Endodermal cell (in vitro differentiated cells): ENCODE measurements around the gene FER1L5. TPM values are rescaled to one million over a fixed set of nuclear protein-coding genes. Genes with fewer than 3 reads are reported as not detected.

Source experiments
- DNase-seq: peaks from one replicate; pipeline ENCODE4 v3.0.0-alpha.2; 2017
- H3K27ac ChIP-seq: 2 replicates; pipeline ENCODE4 v1.5.1; 2013; ENCODE audit warnings: mild to moderate bottlenecking, low read depth, low read length, moderate library complexity
- H3K27me3 ChIP-seq: 2 replicates; pipeline ENCODE4 v1.6.1; 2013; ENCODE audit warnings: mild to moderate bottlenecking, low read length, moderate library complexity; ENCODE audit not compliant: insufficient read depth, control insufficient read depth, poor library complexity, severe bottlenecking
- H3K36me3 ChIP-seq: 2 replicates; pipeline ENCODE4 v1.7.0; 2013; ENCODE audit warnings: mild to moderate bottlenecking, low read length, moderate library complexity; ENCODE audit not compliant: control insufficient read depth, insufficient read depth
- H3K4me1 ChIP-seq: one replicate; pipeline ENCODE4 v1.7.0; 2013; ENCODE audit warnings: low read length; ENCODE audit not compliant: control insufficient read depth, insufficient read depth
- H3K4me3 ChIP-seq: 2 replicates; pipeline ENCODE4 v1.5.1; 2013; ENCODE audit warnings: mild to moderate bottlenecking, low read length, moderate library complexity
- H3K9ac ChIP-seq: 2 replicates; pipeline ENCODE4 v1.6.1; 2013; ENCODE audit warnings: mild to moderate bottlenecking, low read length, moderate library complexity; ENCODE audit not compliant: poor library complexity, severe bottlenecking; ENCODE audit errors: extremely low read depth
- H3K9me3 ChIP-seq: 2 replicates; pipeline ENCODE4 v1.6.1; 2013; ENCODE audit warnings: mild to moderate bottlenecking, low read length, moderate library complexity; ENCODE audit not compliant: control insufficient read depth
- H3K27ac Mint-ChIP-seq: 2 replicates; pipeline ENCODE4 v1.8.0; 2020; ENCODE audit warnings: mixed read lengths
- H3K27me3 Mint-ChIP-seq: 2 replicates; pipeline ENCODE4 v1.8.0; 2021; ENCODE audit warnings: mild to moderate bottlenecking, mixed read lengths; ENCODE audit not compliant: insufficient read depth
- H3K36me3 Mint-ChIP-seq: 2 replicates; pipeline ENCODE4 v1.8.0; 2020; ENCODE audit warnings: low read depth, mixed read lengths
- H3K4me1 Mint-ChIP-seq: 2 replicates; pipeline ENCODE4 v1.8.0; 2020; ENCODE audit warnings: mixed read lengths
- H3K4me3 Mint-ChIP-seq: 2 replicates; pipeline ENCODE4 v1.8.0; 2020; ENCODE audit warnings: mild to moderate bottlenecking, moderate library complexity, mixed read lengths
- H3K9me3 Mint-ChIP-seq: 2 replicates; pipeline ENCODE4 v1.8.0; 2020; ENCODE audit warnings: mild to moderate bottlenecking, mixed read lengths
- WGBS, 2 experiments: methylation state at CpG; one replicate each; pipeline versions ENCODE4 v1.1.5 to v1.1.7; 2013; ENCODE audit warnings: missing lambda C conversion rate in 2 of 2, mixed read lengths in 1 of 2; ENCODE audit not compliant: insufficient coverage in 1 of 2, insufficient read length in 1 of 2; 5-methylcytosine and 5-hydroxymethylcytosine counted together
- total RNA-seq, 2 donors: library from RNA; stranded (reverse); fragmentation: NEBNext Ultra II Directional in 1 of 2; extraction: Animal tissue kit (Norgen Biotek cat#: 25700) in 1 of 2; gene quantifications; 2 replicates in 1 of 2; 3 replicates in 1 of 2; pipeline ENCODE4 v1.2.1, GENCODE V29; 2021
- TF ChIP-seq, protein P1 (sequence below): fragments of 200-600 bp; sonication (generic); conservative IDR thresholded peaks from 2 replicates; pipeline ENCODE4 v1.5.0; 2021; ENCODE audit warnings: antibody characterized with exemption, mild to moderate bottlenecking

Gene FER1L5
- total RNA-seq, 2 donors from 2014 or later, result 0.35 to 1.7 TPM

DNA sequence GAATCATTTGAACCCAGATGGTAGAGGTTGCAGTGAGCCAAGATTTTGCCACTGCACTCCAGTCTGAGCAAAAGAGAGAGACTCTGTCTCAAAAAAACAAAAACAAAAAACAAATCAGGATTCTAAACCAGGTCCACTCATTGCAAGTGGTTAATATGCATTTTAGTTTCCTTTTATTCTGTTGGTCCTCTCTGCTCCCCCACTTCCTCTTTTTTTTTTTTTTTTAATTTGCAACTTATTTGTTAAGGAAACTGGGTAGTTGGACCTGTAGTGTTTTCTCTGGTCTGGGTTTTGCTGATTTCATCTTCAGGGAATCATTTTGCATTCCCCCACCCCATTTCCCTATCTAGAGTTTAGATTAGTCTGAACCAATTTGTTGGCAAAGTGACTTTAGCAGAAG lies 14.0 kb downstream of the FER1L5 start:
- TF ChIP-seq, protein P1, sequence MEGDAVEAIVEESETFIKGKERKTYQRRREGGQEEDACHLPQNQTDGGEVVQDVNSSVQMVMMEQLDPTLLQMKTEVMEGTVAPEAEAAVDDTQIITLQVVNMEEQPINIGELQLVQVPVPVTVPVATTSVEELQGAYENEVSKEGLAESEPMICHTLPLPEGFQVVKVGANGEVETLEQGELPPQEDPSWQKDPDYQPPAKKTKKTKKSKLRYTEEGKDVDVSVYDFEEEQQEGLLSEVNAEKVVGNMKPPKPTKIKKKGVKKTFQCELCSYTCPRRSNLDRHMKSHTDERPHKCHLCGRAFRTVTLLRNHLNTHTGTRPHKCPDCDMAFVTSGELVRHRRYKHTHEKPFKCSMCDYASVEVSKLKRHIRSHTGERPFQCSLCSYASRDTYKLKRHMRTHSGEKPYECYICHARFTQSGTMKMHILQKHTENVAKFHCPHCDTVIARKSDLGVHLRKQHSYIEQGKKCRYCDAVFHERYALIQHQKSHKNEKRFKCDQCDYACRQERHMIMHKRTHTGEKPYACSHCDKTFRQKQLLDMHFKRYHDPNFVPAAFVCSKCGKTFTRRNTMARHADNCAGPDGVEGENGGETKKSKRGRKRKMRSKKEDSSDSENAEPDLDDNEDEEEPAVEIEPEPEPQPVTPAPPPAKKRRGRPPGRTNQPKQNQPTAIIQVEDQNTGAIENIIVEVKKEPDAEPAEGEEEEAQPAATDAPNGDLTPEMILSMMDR, result no peak
- no peaks in the 10 kb centered on the region for H3K9me3 Mint-ChIP-seq
- H3K4me3 Mint-ChIP-seq, result no peak overlapping the region
- Histone ChIP-seq H3K4me1 (no peaks in the 10 kb centered on the region), H3K36me3 (no peaks in the 10 kb centered on the region), H3K9me3 (no peaks in the 10 kb centered on the region), H3K9ac (no peak overlapping the region), H3K27me3 (no peaks in the 10 kb centered on the region), H3K27ac (no peak overlapping the region), H3K4me3 (no peak overlapping the region)
- no peak overlapping the region for H3K27ac Mint-ChIP-seq
- DNase-seq, result no peak
- peaks cover 2% of the 10 kb centered on the region for H3K27me3 Mint-ChIP-seq
- H3K36me3 Mint-ChIP-seq, result no peaks in the 10 kb centered on the region
- H3K4me1 Mint-ChIP-seq, result no peaks in the 10 kb centered on the region

DNA sequence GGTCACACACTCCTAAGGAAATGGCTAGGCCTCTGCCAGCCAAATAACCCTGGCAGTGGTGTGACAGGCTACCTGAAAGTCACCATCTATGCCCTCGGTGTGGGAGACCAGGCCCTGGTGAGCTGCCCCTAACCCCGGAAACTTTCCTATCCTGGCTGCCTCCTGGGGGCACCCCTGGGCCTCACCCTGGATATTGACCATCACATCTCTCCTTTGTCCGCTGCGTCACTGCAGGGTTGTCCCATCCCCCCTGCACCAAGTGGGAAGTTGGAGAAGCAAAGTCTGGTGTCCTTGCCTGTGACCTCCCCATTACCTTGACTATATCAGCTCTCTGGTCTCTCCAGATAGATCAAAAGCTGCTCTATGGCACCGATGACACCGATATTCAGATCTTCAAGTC lies 18.8 kb downstream of the FER1L5 start:
- H3K9me3 ChIP-seq, result peaks cover 10% of the 10 kb centered on the region
- H3K27me3 ChIP-seq, result no peaks in the 10 kb centered on the region
- no peak for DNase-seq
- Mint-ChIP-seq H3K27me3 (peaks cover 16% of the 10 kb centered on the region), H3K4me1 (no peaks in the 10 kb centered on the region), H3K9me3 (peaks cover 16% of the 10 kb centered on the region), H3K4me3 (no peak overlapping the region), H3K36me3 (no peaks in the 10 kb centered on the region), H3K27ac (no peak overlapping the region)
- no peak overlapping the region for H3K4me3 ChIP-seq
- H3K36me3 ChIP-seq, result no peaks in the 10 kb centered on the region
- H3K9ac ChIP-seq, result no peak overlapping the region
- H3K27ac ChIP-seq, result no peak overlapping the region
- TF ChIP-seq, protein P1, result no peak
- WGBS, 2 experiments, result 89 to 94% methylated on average over 4 to 6 of the region's 6 CpGs
- no peaks in the 10 kb centered on the region for H3K4me1 ChIP-seq

DNA sequence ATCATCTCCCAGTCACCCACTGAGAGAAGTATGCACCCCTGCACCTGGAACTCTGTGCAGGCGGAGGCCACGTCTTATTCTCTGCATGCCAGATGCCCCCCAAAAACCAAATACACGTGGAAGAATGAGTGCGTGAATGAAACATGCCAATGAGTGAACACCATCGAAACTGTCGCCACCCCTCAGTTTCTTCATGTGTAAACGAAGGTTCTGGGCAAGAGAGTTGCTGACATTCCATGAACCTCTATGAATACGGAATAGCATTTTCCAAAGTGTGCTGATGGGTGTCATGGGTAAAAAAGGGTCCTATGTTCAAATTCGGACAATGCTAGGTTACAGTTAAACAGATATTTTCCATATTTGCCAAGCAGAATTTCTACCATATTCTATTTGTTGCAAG lies 19.8 kb downstream of the FER1L5 start:
- Histone ChIP-seq H3K9ac (no peak overlapping the region), H3K4me1 (no peaks in the 10 kb centered on the region), H3K36me3 (no peaks in the 10 kb centered on the region), H3K4me3 (no peak overlapping the region), H3K27me3 (no peaks in the 10 kb centered on the region), H3K27ac (no peak overlapping the region), H3K9me3 (peaks cover 10% of the 10 kb centered on the region)
- no peak for DNase-seq
- WGBS, 2 experiments, result 84 to 90% methylated on average over 4 to 9 of the region's 9 CpGs
- TF ChIP-seq, protein P1, result no peak
- H3K36me3 Mint-ChIP-seq, result no peaks in the 10 kb centered on the region
- H3K27me3 Mint-ChIP-seq, result peaks cover 16% of the 10 kb centered on the region
- peaks cover 16% of the 10 kb centered on the region for H3K9me3 Mint-ChIP-seq
- no peak overlapping the region for H3K4me3 Mint-ChIP-seq
- no peak overlapping the region for H3K27ac Mint-ChIP-seq
- H3K4me1 Mint-ChIP-seq, result no peaks in the 10 kb centered on the region
